HG03064 (cell line): ENCODE measurements around the gene GSTA3.
"Not testable (repeated sequence)": the region's sequence is repeated elsewhere in the genome, so short reads cannot be mapped to it uniquely, and the experiment has no call there.

Experiments used
- ATAC-seq: cut with Tn5 transposase; IDR thresholded peaks from one replicate; pipeline ENCODE4 v1.9.1; 2021; ENCODE audit warnings: low read depth; ENCODE audit not compliant: unreplicated experiment

GSTA3 gene

GRCh38 chr6:52870335-52871091 lies 39.0 kb downstream of the GSTA3 start:
- not testable (repeated sequence) for ATAC-seq

- not testable (repeated sequence) for ATAC-seq
These were observed 40.6 kb downstream of the GSTA3 start for GRCh38 chr6:52868899-52869298.

- ATAC-seq: no peak
These were observed 41.3 kb downstream of the GSTA3 start for GRCh38 chr6:52868240-52868639.

DNA sequence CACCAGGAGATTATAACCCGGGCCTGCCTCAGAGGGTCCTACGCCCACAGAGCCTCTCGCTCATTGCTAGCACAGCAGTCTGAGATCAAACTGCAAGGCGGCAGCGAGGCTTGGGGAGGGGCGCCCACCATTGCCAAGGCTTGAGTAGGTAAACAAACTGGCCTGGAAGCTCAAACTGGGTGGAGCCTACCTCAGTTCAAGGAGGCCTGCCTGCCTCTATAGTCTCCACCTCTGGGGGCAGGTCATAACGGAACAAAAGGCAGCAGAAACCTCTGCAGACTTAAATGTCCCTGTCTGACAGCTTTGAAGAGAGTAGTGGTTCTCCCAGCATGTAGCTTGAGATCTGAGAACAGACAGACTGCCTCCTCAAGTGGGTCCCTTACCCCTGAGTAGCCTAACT lies 48.3 kb downstream of the GSTA3 start:
- not testable (repeated sequence) for ATAC-seq

DNA sequence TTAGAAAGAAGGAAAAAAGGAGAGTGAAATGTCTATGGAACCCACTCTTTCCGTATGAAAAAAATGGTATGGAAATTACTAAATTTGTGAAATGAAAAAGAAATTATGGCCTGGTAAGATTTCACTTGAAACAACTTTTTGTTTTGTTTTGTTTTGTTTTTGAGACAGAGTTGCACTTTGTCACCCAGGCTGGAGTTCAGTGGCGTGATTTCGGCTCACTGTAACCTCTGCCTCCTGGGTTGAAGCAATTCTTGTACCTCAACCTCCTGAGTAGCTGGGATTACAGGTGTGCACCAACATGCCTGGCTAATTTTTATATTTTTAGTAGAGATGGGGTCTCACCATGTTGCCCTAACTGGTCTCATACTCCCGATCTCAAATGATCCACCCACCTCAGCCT lies 51.1 kb downstream of the GSTA3 start:
- ATAC-seq: no peak

GRCh38 chr6:52856137-52856536 lies 53.4 kb downstream of the GSTA3 start:
- not testable (repeated sequence) for ATAC-seq

GRCh38 chr6:52849137-52849536 lies 60.4 kb downstream of the GSTA3 start:
- no peak for ATAC-seq
